Neural progenitor cell (in vitro differentiated cells): ENCODE results near the gene HDAC7.

Experiments used
- CTCF ChIP-seq: fragments of 200-600 bp; sonication (generic); IDR thresholded peaks from 2 replicates; pipeline ENCODE4 v1.5.1; 2017; ENCODE audit warnings: antibody characterized with exemption, mild to moderate bottlenecking
- EZH2 ChIP-seq: fragments of 200-600 bp; sonication (generic); IDR thresholded peaks from 2 replicates; pipeline ENCODE4 v1.6.1; 2017; ENCODE audit warnings: antibody characterized with exemption, mild to moderate bottlenecking, moderate library complexity
- EZH2phosphoT487 ChIP-seq: fragments of 200-600 bp; sonication (generic); IDR thresholded peaks from 2 replicates; pipeline ENCODE4 v1.6.1; 2017; ENCODE audit warnings: antibody characterized with exemption

- TF ChIP-seq CTCF (peak; percentile 56), EZH2 (no peak), EZH2phosphoT487 (no peak)
Measured at GRCh38 chr12:47797441-47797840, 22.3 kb downstream of the HDAC7 start.
